NCI-H1092 treated with DMSO at 0.1 percent for 48 hours (cell line): ENCODE measurements around the gene SERPINB11.
"Not testable (repeated sequence)": the region's sequence is repeated elsewhere in the genome, so short reads cannot be mapped to it uniquely, and the experiment has no call there.

Source experiments
- DNase-seq: peaks from one replicate; lab custom pipeline; 2025; lab: John Stamatoyannopoulos, UW

Gene SERPINB11

GRCh38 chr18:63725682-63726480 is 23.1 kb downstream of the SERPINB11 start:
- peak; percentile 50 for DNase-seq

- DNase-seq = no peak
Measured at GRCh38 chr18:63730773-63731172, 28.0 kb downstream of the SERPINB11 start.

DNA sequence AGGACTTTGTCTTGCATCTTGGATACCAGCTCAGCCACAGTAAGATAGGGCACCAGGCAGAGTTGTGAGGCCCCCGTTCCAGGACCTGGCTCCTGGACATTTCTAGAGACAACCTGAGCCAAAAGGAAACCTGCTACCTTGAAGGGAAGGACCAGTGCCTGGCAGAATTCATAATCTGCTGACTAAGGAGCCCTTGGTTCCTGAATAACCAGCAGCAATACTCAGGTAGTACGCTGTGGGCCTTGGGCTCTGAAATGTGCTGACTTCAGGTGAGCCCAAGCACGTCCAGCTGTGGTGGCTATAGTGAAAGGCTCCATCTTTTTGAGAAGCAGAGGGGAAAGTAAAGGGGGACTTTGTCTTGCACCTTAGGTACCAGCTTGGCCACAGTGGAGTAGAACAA is 28.5 kb downstream of the SERPINB11 start:
- no peak for DNase-seq

DNA sequence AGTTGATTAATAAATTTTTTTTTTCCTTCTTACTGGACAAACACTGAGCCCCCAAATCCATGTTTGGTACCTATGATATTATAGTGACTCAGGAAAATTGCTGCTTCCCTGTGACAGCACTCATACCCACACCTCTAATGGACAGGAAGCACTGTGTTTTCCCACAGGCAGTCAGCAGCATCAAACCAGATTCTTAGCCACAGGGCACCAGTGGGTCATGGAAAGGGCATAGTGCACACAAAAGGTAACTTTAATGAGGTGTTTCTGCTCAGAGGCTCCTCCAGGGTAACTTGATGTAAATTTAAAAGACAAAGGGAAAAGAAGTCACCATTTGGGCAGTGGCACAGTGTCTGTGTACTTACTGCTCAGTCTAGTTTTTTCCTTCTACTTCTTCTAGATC is 34.1 kb downstream of the SERPINB11 start:
- DNase-seq = no peak

DNA sequence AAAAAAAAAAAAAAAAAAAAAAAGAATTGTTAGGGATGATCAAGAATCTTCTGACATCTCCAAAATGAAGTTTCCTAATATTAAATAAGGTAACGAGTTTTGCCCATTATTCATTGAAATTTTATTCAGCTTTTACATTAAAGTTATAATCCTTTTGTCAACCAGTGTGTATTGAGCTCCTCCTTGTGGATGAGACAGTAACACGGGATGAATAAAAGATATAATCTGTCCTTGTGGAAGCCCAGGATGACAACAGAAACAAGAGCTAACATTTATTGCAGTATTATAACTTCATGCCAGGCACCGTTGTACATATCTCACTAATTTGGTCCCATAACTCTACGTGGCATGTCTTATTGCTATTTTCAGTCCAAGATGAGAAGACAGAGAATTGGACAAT is 39.0 kb downstream of the SERPINB11 start:
- peak; percentile 7 for DNase-seq

DNA sequence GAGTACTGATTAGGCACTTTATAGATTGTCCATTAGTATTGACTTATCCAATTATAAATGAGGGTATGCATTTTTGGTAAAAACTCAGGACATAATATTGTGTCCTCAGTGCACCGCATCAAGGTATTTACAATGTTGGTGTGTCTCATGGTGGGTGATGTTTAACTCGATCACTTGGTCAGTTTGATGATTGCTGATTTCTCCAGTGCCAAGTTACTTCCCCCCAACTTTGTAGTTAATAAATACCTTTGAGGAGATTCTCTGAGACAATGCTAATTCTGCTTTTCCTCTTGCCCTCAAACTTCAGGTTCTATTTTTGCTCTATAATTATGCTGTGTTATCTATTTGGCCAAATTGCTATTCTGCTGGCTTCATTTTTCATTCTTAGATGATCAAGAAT is 44.2 kb downstream of the SERPINB11 start:
- no peak for DNase-seq

GRCh38 chr18:63749489-63749888 is 46.7 kb downstream of the SERPINB11 start:
- DNase-seq = no peak

DNA sequence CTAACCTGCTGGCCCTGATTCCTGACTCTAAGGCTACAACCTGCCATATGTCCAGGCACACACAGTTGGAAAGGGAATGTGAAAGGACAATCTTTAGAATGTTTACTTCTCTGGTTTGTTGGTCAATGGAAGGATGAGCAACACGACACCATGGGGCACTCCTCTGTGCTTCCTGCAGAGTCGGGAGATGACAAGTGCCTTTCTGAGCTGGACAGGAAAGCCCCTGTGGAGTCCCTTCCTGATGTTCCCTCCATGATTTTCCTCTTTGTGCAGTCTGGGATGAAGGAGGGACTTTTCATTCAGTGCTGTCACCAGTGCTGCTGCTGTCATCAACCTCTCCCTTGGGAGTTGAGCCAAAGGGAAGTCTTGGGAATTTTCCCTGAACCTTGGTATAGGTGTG is 49.9 kb downstream of the SERPINB11 start:
- no peak for DNase-seq

GRCh38 chr18:63753676-63754075 is 50.9 kb downstream of the SERPINB11 start:
- no peak for DNase-seq

GRCh38 chr18:63757541-63757940 is 54.8 kb downstream of the SERPINB11 start:
- DNase-seq = no peak

- DNase-seq = peak; percentile 46
Measured at GRCh38 chr18:63758615-63759240, 56.0 kb downstream of the SERPINB11 start.

DNA sequence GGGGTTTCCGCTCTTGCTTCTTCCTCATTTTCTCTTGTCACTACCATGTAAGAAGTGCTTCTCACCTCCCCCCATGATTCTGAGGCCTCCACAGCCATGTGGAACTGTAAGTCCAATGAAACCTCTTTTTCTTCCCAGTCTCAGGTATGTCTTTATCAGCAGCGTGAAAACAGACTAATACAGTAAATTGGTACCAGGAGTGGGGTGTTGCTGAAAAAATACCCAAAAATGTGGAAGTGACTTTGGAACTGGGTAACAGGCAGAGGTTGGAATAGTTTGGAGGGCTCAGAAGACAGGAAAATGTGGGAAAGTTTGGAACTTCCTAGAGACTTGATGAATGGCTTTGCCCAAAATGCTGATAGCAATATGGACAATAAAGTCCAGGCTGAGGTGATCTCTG is 57.0 kb downstream of the SERPINB11 start:
- not testable (repeated sequence) for DNase-seq

- no peak for DNase-seq
Measured at GRCh38 chr18:63762518-63762917, 59.8 kb downstream of the SERPINB11 start.

- no peak for DNase-seq
Measured at GRCh38 chr18:63763831-63764600, 61.3 kb downstream of the SERPINB11 start.

DNA sequence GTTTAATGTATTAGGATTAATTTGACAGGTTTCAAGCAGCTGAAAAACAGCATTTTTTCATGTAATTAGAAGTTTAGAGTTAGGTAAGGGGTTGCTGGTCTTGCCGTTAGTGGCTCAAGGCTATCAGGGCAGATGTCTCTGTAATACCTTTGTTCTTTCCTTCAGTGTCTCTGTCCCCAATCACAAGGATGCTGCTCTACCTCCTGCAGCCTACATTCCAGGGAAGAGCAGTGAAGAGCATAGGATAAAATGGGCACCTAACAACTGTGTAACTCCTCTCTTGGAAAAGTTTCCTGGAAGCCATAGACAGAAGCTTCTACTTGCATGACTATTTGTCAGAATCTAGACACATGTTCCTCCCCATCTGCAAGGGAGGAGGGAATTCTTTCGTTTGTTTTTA is 63.1 kb downstream of the SERPINB11 start:
- no peak for DNase-seq
